Measurements from ENCODE around the gene SLX1B.
"Not testable (repeated sequence)": the region's sequence is repeated elsewhere in the genome, so short reads cannot be mapped to it uniquely, and the experiment has no call there.

The SLX1B gene

GRCh38 chr16:29454269-29454668 lies at the start of gene SLX1B, which contains the start of gene BOLA2:
SLX1B (plus strand) TSS chr16:29454533.
BOLA2 (minus strand) TSS chr16:29454351; CDS start chr16:29454253, 98 bp downstream.
- FAIRE-seq = peak; percentile 100
- DNase-seq (ENCODE audit: insufficient read length, low spot score) = not testable (repeated sequence)

GRCh38 chr16:29405249-29405648 lies 49.1 kb upstream of the SLX1B start:
- FAIRE-seq; DNase-seq (ENCODE audit: insufficient read length, low spot score): not testable (repeated sequence)

DNA sequence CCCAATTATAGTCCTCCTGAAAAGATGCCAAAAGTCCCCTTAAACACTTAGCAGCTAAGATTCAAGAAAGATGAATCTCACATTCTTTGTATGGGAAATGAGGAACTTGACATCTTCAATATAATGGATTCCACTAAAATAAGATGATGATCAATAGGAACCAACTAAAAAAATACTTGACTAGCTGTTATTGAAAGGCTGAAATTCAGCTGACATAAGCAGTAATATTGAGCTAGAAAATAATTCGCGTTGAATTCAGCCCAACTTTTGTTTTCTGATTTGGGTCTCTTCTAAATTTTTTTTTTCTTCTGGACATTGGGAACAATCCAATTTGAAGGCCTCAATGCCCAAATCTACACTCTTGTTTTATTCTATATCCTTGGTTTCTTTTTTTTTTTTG lies 30.7 kb upstream of the SLX1B start:
- FAIRE-seq; DNase-seq (ENCODE audit: insufficient read length, low spot score): not testable (repeated sequence)

GRCh38 chr16:29425390-29425789 lies 28.9 kb upstream of the SLX1B start:
- DNase-seq (ENCODE audit: insufficient read length, low spot score); FAIRE-seq: not testable (repeated sequence)

DNA sequence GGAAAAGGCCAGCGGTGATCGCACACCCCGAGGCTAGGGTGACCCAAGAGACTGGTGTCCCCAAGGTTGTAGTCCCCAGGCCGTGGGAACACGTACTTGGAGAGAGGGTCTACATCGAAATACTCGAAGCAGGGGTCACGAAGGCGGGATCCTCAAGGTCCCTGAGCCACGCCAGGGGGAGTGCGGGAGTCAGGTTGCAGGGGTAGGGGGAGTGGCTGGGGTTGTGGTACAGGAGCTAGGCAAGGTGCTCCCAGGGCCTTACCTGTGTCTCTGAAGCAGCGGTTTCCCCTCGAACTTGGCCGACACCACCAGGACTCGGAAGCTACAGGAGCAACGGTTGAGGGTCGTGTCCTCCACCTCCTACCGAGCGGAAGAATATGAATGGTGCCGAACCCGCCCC lies 579 bp upstream of the SLX1B start:
- FAIRE-seq; DNase-seq (ENCODE audit: insufficient read length, low spot score): not testable (repeated sequence)

GRCh38 chr16:29454828-29455227 lies 495 bp downstream of the SLX1B start:
- DNase-seq (ENCODE audit: insufficient read length, low spot score); FAIRE-seq: not testable (repeated sequence)

- FAIRE-seq; DNase-seq (ENCODE audit: insufficient read length, low spot score): not testable (repeated sequence)
Measured at GRCh38 chr16:29457660-29458059, 3.3 kb downstream of the SLX1B start.

DNA sequence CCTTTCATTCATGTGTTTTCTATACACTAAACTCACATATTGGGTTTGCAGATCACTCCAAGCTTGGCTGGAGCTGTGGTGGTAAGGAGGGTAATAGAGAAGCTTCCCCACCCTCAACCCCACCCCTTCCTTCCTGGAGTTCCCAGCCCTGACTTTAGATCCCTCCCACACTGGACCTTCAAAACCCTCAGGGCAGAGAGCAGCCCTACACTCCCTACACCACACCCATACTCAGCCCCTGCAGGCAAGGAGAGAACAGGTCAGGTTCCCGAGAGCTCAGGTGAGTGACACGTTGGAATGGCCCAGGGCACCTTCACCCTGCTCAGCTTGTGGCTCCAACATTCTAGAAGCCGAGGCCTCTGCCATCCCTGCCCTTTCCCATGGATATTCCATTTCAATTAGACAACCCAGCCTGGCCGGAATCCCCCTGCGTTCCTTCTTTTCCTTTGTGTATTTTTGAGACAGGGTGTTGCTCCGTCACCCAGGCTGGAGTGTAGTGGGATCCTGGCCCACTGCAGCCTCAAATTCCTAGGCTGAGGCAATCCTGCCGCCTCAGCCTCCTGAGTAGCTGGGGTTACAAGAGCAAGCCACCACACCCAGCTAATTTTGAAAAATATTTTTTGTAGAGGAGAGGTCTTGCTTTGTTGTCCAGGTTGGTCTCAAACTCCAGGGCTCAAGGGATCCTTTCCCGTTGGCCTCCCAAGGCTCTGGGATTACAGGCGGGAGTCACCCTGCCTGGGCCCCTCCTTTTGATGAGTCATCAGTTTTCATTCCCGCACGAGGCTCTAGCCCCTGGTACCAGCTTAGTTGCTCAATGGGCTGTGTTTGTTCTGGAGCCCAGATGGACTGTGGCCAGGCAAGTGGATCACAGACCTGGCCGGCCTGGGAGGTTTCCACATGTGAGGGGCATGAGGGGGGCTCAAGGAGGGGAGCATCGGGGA lies 5.6 kb downstream of the SLX1B start, which contains the start of gene SULT1A4:
SULT1A4 (plus strand) TSS at position 208 of the 941 bp plus-strand sequence. CDS start 1,473 bp downstream, outside the sequence.
- DNase-seq (ENCODE audit: insufficient read length, low spot score); FAIRE-seq: not testable (repeated sequence)

DNA sequence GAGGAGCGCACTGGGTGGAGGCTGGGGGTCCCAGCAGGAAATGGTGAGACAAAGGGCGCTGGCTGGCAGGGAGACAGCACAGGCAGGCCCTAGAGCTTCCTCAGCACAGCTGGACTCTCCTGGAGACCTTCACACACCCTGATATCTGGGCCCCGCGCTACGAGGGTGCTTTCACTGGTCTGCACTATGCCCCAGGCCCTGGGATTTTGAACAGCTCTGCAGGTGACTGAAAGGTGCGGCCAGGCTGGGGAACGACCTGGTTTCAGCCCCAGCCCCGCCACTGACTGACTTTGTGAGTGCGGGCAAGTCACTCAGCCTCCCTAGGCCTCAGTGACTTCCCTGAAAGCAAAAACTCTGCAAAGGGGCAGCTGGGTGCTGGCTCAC lies 6.3 kb downstream of the SLX1B start:
- DNase-seq (ENCODE audit: insufficient read length, low spot score); FAIRE-seq: not testable (repeated sequence)

GRCh38 chr16:29465985-29466824 lies 11.9 kb downstream of the SLX1B start:
- not testable (repeated sequence) for DNase-seq (ENCODE audit: insufficient read length, low spot score); FAIRE-seq

- not testable (repeated sequence) for DNase-seq (ENCODE audit: insufficient read length, low spot score); FAIRE-seq
Measured at GRCh38 chr16:29466904-29467303, 12.6 kb downstream of the SLX1B start.

GRCh38 chr16:29467654-29468366 lies 13.5 kb downstream of the SLX1B start:
- FAIRE-seq; DNase-seq (ENCODE audit: insufficient read length, low spot score): not testable (repeated sequence)

GRCh38 chr16:29469660-29470059 lies 15.3 kb downstream of the SLX1B start:
- FAIRE-seq; DNase-seq (ENCODE audit: insufficient read length, low spot score): not testable (repeated sequence)

DNA sequence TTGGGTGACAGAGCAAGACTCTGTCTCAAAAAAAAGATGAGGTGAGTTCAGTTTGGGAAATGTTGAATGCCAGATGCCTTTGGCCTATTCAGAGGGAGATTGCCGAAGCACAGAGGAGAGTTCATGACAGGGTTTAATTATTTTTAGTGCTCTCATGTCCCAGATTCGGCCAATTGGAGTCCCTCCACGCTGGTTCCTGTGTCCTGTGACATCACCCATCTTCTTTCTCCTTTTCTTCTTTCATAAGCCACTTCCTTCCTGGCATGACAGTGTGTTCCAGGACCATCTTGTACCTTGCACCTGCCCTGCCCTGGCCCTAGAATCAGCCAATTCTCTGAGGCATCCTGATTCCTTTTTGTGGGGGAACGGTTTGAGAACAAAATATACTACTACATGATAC lies 17.7 kb downstream of the SLX1B start:
- not testable (repeated sequence) for DNase-seq (ENCODE audit: insufficient read length, low spot score); FAIRE-seq

DNA sequence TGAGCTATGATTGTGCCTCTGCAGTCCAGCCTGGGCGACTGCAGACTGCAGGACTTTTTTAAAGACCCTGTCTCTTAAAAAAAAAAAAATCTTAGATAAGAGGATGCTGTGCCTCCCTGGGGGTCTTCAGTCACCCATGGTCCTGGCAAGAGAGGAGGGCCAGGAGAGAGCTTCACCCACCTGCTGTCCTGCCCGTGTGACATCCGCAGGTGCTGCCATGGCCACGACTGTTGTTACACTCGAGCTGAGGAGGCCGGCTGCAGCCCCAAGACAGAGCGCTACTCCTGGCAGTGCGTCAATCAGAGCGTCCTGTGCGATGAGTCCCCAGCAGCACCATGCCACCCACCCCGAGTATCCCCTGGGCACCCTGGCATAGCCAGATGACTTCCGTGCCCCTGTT lies 27.9 kb downstream of the SLX1B start:
- FAIRE-seq; DNase-seq (ENCODE audit: insufficient read length, low spot score): not testable (repeated sequence)

DNA sequence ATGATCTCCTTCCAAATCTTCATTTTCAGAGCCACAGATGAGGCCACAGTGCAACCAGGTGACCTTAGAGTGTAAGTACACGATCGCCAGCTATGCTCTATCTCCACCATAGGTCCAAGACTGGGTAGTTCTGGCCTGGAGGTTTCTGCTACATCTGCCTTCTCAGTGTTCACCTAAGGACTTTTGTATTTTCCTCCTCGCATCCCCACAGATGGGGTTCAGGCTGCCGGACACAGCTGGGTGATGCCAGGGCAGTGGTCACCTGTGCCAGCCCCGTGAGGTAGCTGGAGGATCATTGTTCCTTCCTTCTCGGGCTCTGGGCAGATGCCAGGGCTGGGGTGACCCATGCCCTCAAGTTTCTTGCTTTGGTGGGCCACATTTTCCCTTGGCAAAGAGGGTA lies 52.0 kb downstream of the SLX1B start, which contains the start of gene NPIPB12:
NPIPB12 (minus strand) TSS at position 101 of the 400 bp plus-strand sequence.
- FAIRE-seq = not testable (repeated sequence)

More for the DNA sequence above, 52.0 kb downstream of the SLX1B start, which contains the start of gene NPIPB12:
- not testable (repeated sequence) for DNase-seq (ENCODE audit: insufficient read length, low spot score)
